ENCODE measurements around the gene NIPAL1.
"Not testable (repeated sequence)": the region's sequence is repeated elsewhere in the genome, so short reads cannot be mapped to it uniquely, and the experiment has no call there.

The NIPAL1 gene

DNA sequence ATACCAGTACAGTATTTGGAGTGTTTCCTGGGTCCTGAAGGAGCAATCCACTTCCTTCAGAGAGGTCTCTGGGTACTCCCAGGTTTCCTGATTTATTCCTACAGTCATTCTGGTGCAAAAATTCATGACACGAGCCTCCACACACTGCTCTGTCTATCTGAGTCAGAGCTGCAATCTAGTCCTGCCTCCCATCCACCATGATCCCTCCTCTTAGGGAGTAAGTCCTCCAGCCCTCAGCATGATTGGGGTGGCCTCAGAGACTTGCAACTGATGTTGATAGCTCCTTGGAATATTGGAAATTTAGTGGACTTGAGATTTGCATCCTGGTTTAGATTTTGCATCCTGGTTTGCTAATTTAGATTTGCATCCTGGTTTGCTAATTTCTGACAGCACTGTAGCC, 20.6 kb upstream of the NIPAL1 start:
- no peak overlapping the region for H3K4me3 ChIP-seq (ENCODE audit: low read depth, low read length)
- no peak for DNase-seq (ENCODE audit: low read depth)
- TF ChIP-seq, protein P1, sequence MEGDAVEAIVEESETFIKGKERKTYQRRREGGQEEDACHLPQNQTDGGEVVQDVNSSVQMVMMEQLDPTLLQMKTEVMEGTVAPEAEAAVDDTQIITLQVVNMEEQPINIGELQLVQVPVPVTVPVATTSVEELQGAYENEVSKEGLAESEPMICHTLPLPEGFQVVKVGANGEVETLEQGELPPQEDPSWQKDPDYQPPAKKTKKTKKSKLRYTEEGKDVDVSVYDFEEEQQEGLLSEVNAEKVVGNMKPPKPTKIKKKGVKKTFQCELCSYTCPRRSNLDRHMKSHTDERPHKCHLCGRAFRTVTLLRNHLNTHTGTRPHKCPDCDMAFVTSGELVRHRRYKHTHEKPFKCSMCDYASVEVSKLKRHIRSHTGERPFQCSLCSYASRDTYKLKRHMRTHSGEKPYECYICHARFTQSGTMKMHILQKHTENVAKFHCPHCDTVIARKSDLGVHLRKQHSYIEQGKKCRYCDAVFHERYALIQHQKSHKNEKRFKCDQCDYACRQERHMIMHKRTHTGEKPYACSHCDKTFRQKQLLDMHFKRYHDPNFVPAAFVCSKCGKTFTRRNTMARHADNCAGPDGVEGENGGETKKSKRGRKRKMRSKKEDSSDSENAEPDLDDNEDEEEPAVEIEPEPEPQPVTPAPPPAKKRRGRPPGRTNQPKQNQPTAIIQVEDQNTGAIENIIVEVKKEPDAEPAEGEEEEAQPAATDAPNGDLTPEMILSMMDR (conservative IDR thresholded peaks at IDR 0.05; ENCODE audit: low read depth, low read length), result no peak

DNA sequence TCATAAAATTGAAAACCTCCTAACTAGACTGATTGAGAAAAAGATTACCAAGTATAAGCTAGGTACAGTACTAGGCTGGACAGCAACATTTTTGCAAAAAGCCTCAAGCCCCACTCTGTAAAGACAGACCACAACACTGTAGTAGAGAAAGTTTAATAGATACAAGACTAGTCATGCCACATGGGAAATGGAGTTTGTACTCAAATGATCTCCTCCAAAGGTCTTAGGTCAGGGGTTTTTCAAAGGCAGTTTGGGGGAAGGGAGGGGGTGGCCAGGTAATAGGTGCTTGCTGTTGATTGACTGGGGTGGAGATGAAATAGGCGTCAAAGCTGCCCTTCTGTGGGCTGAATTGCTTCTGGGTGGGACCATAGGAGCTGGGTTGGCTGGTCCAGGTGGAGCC, 14.3 kb upstream of the NIPAL1 start:
- DNase-seq (ENCODE audit: low read depth), result no peak
- TF ChIP-seq, protein P1 (conservative IDR thresholded peaks at IDR 0.05; ENCODE audit: low read depth, low read length), result no peak
- no peak overlapping the region for H3K4me3 ChIP-seq (ENCODE audit: low read depth, low read length)

DNA sequence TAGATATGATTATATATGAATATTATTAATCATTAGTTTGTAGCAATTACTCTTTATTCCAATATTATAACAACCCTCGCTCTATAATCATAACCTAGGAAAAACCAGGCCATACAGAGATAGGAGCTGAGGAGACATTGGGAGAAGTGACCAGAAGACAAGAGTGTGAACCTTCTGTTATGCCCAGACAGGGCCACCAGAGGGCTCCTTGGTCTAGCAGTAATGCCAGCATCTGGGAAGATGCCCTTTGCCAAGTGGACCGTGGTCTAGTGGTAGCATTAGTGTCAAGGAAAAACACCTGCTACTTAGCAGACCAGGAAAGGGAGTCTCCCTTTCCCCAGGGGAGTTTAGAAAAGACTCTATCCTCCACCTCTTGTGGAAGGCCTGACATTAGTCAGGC, 13.0 kb upstream of the NIPAL1 start:
- TF ChIP-seq, protein P1 (conservative IDR thresholded peaks at IDR 0.05; ENCODE audit: low read depth, low read length), result peak; percentile 66
- not testable (repeated sequence) for H3K4me3 ChIP-seq (ENCODE audit: low read depth, low read length)
- peak; percentile 57 for DNase-seq (ENCODE audit: low read depth)

DNA sequence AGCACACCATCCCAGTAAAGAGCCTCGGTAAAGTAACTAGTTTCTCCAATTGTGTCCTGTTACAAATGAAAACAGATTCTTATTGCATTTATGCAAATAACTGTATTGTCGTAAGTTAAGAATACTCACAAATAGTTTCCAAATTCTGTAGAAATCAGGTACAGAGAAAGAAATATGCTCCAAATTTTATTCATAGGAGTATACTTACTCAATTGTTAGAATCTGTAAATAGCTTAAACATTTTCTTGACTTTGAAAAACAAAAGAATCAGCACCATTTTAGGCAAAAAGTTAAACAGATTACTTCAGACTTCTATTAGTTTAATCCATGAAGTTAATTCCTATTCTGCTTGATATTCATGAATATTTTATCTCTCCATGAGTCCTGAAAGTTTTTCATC, 10.8 kb upstream of the NIPAL1 start:
- DNase-seq (ENCODE audit: low read depth), result no peak
- H3K4me3 ChIP-seq (ENCODE audit: low read depth, low read length), result no peak overlapping the region
- TF ChIP-seq, protein P1 (conservative IDR thresholded peaks at IDR 0.05; ENCODE audit: low read depth, low read length), result no peak

DNA sequence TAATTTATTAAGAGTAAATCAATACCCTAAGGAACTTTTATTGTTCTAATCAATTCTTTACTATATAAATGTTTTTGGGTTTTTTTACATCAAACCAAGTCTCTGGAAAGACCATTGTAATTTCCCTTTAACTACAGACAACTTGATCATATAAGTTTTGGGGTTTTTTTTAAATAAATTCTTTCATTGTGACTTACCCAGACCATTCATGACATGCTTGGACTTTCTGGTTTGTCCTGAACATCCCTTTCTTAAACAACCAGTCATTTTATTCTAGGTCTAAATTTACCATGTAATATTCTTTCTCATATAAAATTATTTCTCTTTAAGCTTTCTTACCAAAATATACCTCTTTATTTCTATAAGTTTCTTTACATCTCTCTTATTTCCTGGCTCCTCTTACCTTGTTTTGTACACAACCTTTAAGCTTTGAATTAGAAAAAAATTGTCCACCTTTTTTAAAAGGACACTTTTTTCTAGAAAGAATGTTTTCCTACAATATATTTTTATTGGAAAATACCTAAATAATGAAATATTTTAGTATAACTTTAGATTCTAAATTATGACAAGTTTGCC, 8.5 kb upstream of the NIPAL1 start:
- no peak overlapping the region for H3K4me3 ChIP-seq (ENCODE audit: low read depth, low read length)
- DNase-seq (ENCODE audit: low read depth), result peak; percentile 11
- TF ChIP-seq, protein P1 (conservative IDR thresholded peaks at IDR 0.05; ENCODE audit: low read depth, low read length), result no peak

DNA sequence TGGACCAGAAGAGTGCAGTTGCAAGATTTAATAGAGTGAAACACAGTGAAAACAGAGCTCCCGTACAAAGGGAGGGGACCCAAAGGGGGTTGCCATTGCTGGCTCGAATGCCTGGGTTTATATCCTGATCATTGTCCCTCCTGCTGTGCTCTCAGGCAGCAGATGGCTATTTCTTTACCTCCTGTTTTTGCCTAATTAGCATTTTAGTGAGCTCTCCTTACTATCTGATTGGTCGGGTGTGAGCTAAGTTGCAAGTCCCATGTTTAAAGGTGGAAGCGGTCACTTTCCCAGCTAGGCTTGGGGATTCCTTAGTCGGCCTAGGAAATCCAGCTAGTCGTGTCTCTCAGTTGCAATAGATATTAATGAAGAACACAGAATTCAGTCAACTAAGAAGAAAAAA, 5.7 kb upstream of the NIPAL1 start:
- H3K4me3 ChIP-seq (ENCODE audit: low read depth, low read length); DNase-seq (ENCODE audit: low read depth): not testable (repeated sequence)

DNA sequence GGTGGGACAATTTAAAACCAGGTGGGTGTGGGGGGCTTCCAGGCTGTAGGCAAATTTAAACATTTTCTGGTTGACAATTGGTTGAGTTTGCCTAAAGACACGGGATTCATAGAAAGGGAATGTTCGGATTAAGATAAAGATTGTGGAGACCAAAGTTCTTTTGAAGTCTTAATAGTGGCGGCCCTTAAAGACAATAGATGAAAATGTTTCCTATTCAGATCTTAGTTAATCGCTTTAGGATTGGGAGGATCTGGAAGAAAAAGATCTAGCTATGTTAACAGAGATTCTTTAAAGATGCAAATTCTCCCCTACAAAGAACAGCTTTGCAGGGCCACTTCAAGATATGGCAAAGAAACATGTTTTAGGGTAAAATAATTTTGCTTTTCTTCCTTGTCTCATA, 4.8 kb upstream of the NIPAL1 start:
- TF ChIP-seq, protein P1 (conservative IDR thresholded peaks at IDR 0.05; ENCODE audit: low read depth, low read length), result no peak
- H3K4me3 ChIP-seq (ENCODE audit: low read depth, low read length), result no peak overlapping the region
- no peak for DNase-seq (ENCODE audit: low read depth)

All from choroid plexus epithelial cell (primary cell).